Measurements from ENCODE around the gene ASIC2.
"Not testable (repeated sequence)": the region's sequence is repeated elsewhere in the genome, so short reads cannot be mapped to it uniquely, and the experiment has no call there.

ASIC2 gene

DNA sequence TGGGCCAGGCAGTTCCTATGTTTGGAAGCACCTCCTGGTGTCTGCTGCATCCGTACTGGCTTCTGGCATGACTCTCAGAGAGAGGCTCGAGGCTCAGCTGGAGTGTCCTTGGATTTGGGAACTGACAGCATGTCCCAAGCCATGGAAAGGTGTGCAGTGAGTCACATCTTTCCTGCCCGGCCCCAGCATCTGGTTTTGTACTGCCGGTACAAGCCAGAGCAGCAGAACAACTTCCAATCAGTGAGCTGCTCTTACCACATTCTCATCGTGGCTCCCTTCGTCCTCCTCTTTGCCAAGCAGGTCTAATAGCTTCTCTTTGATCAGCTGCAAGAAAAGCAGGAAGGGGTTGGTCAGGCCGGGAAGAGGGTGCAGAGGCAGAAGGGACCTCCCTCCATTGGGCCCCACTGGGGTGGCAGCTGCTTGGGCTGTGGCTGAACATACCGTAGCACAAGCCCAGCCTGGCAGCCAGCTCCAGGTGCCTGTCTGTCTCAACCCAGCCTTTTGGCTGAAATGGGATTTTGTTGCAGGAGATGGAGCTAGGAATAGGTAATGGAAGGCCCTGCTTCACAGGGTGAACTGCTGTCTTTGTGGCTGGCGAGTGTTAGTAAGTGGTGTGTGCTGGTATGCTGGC lies 277.3 kb downstream of the ASIC2 start:
- DNase-seq: no peak

DNA sequence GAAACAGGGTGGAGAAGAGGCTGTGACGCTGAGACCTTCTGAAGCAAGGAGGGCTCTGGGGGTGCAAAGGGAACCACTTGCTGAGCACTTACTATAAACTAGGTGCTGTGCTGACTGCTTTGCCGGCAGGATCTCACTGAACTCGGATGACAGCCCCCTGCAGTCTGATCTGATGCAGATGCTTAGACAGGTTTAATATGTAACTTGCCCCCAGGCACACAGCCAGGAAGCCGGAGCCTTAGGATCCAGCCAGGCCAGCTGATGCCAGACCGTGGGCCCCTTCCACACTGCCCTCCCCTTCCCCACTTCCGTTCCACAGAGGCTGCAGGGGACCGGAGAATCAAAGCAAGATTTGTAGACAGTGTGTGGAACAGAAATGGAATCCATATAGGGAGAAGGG lies 278.3 kb downstream of the ASIC2 start:
- DNase-seq: no peak

DNA sequence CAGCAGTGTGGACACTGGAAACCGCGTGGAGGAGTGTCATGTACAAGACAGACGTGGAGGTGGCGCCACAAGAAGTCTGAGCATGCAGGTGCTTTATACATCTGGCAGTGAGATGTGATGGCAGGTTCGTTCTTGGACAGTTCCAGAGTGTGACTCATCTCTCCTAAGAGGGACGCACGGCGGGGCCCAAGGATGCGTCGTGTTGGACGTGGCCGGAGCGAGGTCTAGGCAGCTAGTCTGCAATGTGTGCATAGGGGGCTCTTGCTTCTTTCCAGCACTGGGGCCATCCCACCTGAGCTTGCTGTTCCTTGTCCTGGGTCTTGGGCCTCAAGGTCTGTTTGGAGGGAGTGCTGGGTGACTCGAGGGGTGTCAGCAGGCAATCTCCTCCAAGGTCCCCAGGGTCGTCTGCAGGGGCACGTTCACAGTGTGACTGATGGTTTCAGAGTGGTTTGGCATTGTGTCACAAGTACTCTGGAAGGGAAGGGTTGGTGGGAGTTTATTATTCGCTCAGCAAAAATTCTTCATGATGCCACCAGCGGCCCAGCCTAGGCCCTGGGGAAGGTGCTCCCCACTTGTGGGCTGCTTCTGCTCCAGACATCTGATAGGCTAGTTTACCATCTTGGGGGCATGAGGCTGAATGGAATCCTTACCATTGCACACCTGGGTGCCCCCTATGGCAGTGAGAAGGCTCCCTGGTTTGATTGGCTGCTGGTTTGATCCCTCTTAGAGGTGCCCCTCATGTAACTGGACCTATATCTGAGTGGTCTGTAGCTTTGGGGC lies 279.3 kb downstream of the ASIC2 start:
- no peak for DNase-seq

DNA sequence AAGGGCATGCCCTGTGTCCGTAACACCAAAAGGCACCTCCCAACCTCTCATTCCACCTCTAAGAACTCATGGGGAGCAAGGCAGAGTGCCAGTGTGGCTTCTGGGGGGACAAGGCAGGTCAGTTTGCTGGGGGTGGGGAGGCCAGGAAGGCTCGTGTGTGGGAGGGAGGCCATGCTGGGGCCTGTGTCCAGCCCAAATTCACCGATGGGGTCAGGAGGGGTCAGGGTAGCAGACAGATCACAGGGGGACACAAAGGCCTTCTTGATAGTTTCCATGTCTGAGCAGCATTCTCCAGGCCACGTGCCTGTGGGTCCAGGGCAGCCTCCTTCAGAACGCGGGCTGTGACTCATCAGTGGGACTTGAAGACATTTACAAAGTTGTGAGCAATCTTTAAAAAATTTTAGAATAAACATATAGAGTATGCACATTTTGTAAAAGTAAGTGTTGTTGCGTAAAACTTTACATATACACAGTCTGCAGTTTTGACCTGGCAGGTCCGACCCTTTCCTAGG lies 280.5 kb downstream of the ASIC2 start:
- DNase-seq: no peak

DNA sequence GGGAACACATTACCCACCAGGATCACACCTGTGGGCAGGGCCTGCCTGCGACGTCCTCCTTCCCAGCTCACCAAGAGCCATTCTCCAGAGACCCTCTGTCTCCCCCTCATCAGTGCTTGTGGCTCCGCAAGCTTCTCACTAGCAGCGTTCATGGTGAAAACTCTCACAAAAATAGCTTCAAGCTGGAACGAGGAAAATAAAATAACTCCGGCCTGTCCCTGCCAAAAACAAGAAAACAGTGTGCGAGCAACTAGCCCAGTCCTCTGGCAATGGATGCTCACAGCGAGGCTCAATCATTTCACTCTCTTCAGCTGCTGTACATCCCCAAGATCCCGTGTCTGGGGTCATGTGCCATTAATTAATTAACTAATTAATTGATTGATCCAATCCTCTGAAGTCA lies 283.5 kb downstream of the ASIC2 start:
- DNase-seq: no peak

DNA sequence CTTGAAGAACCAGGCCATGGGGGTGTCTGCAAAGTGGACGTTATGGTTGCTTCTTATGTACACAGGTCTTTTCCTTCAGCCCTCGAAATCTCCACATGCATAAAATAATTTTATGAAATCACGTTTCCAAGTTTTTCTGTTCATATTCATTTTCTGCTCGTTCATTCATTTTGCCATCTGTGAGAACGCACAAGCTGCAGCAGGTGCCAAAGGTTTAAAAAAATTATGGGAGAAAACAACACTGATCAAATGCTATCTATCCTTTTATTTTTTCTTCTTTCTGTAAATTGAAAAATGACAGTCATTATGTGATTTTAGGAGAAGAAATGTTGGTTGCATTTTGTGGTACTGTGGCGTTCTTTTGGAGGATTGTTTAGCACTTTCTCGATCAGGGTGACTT lies 285.9 kb downstream of the ASIC2 start:
- no peak for DNase-seq

DNA sequence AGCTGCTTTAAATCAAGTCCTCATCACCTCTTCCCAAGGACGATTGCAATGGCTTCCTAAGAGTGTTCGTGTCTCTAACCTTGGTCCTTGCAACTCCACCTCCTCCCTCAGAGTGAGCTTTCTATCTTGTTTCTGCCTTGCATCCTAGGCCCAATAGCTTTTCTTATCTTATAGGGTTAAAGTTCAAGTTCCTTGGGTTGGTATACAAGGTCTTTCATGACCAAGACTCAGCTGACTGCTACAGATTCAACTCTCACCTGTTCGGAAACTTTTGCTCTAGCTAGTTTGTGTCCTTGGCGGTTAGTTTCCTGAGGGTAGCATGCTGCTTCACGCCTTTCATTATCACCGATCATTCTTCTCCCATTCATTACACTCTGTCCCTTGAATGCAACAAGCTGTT lies 290.8 kb downstream of the ASIC2 start:
- DNase-seq: no peak

DNA sequence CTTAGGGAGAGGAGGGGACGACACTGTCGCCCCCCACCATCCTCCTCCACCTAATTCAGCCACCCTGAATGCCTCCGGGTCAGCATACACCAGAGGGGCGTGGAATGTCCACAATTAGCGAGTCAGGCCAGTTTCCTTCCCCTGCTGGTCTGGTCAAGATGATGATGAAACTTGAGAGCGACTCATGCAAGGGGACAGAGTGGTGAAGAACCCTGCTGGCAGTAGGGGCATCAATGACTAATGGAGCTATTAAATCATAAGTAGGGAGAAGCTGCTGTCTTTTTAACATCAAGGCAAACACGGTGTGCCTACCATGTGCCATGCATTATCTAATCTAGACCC lies 294.2 kb downstream of the ASIC2 start:
- no peak for DNase-seq

DNA sequence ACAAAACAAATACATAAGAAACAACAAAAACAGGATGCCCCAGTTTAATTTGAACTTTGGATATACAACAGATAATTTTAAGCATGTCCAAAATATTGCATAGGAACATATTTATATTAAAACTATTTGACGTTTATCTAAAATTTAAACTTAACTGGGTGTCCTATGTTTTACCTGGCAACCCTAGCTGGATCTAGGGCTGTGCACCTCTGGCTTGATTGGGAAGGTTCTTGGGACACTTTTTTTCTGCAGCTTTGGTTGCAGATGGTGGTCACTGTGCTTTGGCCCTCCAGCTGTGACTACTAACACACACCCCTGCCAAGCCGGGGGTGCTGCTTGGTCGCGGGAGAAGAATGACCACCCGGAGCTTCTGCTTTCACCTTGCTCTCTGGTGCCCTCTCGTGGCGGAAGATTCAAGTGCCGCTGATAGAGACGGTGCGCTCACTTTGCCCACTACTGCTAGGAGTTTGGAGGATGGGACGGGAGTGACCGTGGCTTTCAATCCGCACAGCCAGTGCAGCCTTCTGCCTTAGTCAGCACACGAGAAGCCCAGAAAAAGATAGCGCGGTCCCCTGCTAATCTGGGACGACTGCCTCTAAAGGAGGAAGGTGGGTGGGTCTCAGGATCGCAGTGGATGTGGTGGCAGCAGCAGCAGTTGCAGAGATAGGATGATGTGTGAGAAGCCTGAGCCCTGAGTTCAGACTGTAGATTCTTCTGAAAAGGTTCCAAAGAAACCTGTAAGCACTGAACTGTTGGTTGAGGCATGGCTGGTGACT lies 294.8 kb downstream of the ASIC2 start:
- peak; percentile 37 for DNase-seq

DNA sequence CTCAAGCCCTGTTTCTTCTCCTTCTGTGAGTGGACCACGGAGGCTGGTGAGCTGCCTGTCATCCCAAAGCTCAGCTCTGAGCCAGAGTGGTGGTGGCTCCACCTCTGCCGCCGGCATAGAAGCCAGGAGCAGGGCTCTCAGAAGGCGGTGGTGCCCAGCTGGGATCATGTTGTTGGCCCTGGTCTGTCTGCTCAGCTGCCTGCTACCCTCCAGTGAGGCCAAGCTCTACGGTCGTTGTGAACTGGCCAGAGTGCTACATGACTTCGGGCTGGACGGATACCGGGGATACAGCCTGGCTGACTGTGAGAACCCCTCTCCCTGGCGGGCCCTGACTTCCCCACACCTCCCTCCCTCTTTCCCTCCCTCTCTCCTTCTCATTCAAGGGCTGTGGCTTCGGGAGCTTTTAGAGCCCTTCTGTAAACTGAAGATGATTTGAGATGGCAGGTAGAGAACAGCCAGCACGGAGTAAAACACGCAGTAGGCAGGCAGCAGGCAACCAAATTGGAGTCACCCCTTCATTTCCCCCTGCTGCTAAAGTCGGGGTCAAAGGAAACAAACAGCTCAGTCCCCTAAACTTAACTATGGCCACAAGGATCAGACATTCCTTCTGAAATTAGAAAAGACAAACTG lies 297.6 kb downstream of the ASIC2 start:
- no peak for DNase-seq

DNA sequence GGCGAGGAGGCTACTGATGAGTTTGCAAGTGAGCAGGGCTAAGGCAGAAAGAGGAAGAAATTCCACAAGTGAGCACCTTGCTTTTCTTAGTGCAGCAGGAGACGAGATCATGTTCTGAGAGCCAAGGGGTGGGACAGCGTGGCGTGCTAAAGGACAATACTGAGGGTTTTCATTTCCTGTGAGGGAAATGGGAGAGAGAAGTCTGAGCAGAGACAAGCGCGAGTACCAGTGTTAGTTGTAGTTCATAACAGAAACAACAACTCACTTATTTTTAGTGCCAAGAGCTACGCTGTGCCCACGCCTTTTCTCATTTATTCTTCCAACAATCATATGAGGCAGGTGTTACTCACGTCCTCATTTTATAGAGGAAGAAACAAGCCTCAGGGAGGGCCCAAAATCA lies 299.1 kb downstream of the ASIC2 start:
- no peak for DNase-seq

DNA sequence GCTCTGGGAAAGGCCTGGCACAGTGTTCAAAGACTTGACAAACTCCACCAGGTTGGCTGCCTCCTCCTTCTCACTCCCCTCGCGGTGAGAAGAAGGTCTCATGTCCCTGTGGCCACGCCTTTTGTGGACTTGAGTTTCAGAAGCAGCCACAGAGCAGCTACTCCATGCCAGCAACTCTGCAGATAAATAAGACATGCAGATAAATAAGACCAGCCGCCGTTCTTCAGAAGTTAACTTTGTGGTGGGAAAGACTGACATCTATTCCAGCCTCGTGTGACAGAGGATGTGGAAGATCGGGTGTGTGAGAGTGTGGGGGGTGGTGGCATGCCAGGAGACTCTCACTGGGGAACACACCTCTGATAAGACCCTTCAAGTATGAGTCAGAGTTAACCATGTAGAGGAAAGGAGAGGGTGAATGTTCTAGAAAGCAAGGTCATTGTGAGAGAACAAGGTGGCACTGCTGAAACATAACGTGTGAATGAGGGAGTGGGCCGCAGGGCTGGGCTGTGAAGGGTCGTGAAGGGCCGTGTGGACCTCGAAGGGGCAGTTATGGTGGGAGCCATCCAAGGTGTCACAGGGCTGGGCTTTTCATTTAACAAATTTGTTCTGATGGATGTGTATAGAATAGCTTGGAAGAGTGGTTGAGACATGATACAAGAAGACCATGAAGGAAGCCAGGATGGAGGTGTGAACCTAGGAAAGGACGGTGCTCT lies 300.6 kb downstream of the ASIC2 start:
- no peak for DNase-seq

DNA sequence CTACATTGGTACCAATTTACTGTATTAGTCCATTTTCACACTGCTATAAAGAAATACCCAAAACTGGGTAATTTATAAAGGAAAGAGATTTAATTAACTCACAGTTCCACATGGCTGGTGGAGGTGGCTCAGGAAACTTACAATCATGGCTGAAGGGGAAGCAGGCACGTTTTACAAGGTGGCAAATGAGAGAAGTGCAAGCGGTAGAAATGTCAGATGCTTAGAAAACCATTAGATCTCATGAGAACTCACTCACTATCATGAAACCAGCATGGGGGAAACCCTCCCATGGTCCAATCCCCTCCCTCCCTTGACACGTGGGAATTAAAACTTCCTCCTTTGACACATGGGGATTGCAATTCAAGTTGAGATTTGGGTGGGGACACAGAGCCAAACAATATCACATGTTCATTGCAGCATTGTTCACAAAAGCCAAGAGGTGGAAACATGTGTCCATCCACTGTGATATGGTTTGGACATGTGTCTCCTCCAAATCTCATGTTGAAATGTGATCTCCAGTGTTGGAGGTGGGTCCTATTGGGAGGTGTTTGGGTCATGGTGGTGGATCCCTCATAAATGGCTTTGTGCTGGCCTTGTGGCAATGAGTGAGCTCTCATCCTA lies 304.5 kb downstream of the ASIC2 start:
- no peak for DNase-seq

DNA sequence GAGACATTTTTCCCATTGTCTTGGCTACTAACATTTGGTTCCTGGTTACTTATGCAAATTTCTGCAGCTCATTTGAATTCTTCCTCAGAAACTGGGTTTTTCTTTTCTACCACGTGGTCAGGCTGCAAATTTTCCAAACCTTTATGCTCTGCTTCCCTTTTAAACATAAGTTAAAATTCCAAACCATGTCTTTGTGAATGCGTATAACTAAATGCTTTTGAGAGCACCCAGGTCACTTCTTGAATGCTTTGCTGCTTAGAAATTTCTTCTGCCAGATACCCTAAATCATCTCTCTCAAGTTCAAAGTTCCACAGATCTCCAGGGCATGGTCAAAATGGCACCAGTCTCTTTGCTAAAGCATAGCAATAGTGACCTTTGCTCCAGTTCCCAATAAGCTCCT lies 305.2 kb downstream of the ASIC2 start:
- DNase-seq: not testable (repeated sequence)

DNA sequence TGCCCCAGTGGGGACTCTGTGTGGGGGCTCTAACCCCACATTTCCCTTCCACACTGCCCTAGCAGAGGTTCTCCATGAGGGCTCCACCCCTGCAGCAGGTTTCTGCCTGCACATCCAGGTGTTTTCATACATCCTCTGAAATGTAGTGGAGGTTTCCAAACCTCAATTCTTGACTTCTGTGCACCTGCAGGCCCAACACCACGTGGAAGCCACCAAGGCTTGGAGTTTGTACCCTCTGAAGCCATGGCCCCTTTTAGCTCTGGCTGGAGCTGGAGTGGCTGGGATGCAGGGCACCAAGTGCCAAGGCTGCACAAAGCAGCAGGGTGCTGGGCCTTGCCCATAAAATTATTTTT lies 305.7 kb downstream of the ASIC2 start:
- not testable (repeated sequence) for DNase-seq

DNA sequence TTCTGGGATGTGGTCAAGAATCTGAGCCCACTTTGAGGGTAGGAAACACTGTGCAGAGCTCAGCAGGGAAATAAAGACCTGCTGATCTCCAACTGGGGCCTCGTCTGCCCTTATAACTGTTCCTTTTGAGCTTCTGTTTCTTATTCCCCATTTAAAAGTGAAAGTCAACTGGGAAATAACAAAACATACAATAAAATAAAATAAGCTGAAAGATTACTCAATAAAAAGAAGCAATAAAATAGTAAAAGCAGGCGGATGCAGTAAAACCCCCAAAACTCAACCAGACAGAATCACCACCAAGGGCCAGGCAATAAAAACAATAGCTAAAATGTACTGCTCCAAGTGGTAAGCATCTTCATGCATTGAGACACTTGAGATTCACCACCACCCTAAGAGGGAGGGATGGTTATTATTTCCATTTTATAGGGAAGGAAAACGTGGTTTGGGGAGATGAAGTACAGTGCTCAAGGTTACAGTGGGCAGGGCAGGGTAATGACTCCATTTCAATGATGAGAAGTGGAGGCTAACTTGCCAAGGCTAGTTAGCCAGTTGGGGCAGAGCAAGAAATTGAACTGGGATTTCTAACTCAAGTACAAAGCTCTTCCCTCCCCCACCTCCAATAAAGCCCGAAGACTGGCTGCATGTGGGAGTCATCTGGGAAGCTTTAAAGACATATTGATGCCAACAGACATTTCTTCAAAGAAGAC lies 307.9 kb downstream of the ASIC2 start:
- no peak for DNase-seq

DNA sequence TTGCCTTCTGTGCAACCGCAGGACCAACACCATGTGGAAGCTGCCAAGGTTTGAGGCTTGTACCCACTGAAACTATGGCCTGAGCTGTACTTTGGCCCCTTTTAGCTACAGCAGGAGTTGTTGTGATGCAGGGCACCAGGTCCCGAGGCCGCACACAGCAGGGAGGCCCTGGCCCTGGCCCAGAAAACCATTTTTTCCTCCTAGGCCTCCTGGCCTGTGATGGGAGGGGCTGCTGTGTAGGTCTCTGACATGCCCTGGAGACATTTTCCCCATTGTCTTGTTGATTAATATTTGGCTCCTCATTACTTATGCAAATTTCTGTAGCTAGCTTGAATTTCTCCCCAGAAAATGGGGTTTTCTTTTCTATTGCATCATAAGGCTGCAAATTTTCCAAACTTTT lies 311.5 kb downstream of the ASIC2 start:
- DNase-seq: not testable (repeated sequence)

DNA sequence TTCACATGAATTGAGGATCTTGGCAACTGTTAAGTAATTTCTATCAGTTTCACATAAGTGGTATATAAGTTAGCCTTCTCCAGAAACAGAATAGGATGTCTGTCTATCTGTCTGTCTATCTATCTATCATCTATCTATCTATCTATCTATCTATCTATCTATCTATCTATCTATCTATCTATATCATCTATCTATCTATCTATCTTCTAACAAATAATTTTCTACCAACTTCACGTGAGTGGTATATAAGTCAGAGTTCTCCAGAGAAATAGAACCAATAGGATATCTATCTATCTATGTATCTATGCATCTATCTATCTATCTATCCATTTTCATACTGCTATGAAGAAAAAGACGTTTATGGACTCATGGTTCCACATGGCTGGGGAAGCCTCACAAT lies 312.9 kb downstream of the ASIC2 start:
- DNase-seq: no peak

DNA sequence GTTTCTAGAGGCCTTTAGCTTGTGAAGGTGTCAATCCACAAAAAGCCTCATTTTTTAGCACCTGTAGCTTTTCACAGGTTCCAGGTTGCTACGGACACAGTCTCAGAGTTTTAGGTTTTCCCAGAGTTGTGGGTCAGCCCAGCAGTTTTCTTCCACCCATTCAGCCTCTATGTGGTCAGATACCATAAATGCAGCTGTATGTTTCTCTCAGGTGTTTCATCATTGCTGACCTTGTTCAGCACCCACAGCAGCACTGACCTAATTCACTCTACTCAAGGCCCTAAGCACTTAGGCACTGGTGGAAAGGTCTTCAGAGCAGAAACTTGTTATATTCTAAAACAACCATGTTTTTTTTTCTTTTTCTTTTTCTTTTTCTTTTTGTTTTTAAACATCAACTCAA lies 316.5 kb downstream of the ASIC2 start:
- DNase-seq: no peak

DNA sequence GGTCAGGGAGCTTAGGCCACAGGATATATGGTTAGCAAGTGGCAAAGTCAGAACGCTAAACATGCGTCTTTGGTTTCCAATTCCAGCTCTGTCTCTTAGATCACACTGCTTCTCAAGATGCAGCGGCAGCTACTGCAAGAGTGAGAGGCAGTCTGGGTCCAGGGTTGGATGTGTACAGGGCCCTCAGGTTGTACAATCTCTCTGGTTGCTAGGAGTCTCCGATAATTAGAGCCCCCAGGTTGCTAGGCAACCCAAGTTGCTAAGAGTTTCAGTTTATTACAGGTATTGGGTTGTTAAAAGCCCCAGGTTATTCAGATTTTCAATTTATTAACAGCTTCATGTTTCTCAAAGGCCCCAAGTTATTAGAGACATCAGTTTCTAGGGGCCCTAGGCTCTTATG lies 317.0 kb downstream of the ASIC2 start:
- DNase-seq: no peak

DNA sequence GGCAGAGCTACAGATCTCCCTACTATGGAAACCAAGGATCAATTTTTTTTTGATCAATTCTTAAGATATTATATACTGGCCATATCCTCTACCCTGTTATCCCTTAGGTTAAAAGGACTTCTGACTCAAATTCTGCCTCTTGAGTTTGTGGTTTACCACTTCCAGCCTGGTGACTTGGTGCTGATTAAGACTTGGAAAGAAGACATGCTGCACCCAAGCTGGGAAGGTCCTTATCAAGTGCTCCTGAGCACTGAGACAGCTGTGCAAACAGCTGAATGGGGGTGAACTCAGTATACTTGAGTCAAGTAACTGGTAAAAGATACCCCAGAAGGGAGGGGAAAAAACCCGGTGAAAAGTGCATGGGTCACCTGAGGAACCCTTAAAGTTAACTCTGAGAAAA lies 321.9 kb downstream of the ASIC2 start:
- no peak for DNase-seq

DNA sequence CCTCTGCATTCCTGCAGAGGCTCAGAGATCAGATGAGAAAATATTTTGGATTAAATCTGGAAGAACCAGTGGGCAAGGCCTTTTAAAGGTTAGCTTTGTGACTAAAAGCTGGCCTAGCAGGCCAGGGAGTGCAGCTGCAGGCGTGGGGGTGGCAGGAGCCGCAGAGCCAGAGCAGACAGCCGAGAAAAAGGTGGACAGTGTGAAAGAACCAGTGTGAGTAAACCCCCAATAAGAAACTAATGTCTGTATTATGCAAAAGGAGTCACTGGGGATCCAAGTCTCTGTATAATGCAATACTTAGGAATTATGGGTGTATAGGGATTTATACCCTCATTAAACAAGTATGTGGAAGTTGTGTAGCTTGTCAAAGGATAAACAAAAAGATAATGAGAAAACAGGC lies 322.8 kb downstream of the ASIC2 start:
- no peak for DNase-seq

Measured in NCI-H2029 (cell line).